NCI-H2171 (cell line): ENCODE results near the gene FAT1.

ENCODE experiments used
- DNase-seq: peaks from one replicate; lab custom pipeline; 2025; lab: John Stamatoyannopoulos, UW

FAT1 gene

DNA sequence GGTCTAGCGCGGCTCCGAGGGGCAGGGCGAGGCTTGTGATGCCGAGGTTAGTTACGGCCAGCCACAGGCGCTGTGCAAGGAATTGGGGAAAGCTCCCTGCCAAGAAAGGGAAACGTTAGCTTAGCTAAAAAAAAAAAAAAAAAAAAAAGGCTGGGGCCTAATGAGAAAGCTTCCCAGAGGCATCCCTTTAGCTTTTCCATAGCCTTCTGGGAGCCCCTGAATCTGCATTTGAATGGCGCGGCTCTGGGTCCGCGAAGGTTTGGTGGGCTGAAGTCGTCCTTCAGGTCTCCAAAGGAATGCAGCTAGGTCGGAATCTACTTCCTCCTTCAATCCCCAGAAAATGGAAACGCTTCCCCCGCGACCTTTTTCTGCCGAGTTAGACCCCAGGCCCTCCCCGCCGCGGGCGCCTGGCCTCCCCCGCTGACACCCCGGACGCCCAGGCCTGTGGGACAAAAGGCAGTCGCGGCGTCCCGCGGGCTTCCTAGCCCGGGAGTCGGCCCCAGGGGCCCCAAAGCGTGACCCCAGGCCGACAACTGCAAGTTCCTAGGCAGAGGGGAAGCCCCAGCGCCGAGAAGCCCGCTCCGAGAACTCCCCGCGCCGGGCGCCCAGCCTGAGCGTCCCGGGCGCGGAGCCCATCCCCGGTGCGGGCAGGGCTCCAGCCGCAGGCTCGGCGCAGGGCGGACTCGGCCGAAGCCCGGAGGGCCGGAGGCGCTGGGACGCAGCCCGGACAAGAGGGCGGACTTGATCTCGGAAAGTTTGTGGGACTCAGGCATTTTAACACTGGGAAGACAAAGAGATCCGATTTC lies 605 bp upstream of the FAT1 start:
- no peak for DNase-seq

GRCh38 chr4:186722796-186723291 lies 812 bp downstream of the FAT1 start:
- DNase-seq, result no peak

DNA sequence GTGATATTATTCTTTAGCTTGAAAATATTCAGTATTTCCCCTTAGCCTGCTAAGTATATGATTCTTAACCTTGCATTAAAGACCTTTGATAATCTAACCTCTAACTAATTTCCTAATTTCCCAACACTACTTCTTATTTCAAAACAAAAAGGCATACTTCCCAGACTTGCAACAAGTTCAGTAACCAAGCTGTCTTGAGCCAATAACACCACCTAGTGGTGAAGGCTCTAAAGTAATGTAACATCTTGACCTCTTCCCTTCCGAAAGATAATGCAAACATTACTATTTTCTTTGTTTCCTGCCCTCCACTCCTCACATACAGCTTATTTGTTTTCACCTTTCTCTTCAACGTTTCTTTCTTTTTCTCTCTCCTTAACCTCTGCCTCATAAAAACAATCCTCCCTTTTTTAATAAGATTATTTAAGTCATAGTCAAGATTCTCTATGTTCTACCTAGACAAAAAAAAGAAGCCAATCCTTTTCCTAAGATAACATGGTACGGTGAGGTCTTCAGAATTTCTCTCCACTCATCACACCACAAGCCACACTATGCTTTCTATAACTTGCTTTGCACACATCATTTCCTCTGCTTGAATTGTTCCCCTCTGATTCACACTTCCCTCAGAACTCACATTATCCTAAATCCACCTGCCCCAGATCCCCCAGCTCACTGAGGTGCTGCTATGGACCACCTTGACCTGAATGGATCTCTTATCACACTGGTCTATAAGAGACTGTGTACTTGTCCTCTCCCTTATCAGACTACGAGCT lies 3.5 kb downstream of the FAT1 start:
- DNase-seq, result no peak

GRCh38 chr4:186717556-186717955 lies 6.1 kb downstream of the FAT1 start:
- no peak for DNase-seq

DNA sequence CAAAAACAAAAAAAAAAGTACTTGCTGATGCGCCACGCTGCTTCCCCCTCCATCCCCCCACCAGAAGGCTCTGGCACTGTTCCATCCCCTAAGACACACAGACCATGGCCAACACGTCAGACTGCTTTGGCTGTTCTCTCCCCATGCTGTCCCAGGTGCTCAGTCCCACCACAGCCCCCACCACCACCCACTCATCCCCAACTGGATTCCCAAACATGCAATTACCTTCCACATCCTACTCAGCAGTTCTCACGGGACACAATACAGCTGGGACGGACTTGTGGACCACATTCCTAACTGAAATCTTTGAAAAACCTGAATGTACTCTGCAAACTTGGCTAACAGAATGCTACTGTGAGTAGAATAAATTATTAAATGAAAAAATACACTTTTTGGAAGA lies 8.6 kb downstream of the FAT1 start:
- no peak for DNase-seq

- DNase-seq, result no peak
These were observed 9.5 kb downstream of the FAT1 start for GRCh38 chr4:186714006-186714675.

DNA sequence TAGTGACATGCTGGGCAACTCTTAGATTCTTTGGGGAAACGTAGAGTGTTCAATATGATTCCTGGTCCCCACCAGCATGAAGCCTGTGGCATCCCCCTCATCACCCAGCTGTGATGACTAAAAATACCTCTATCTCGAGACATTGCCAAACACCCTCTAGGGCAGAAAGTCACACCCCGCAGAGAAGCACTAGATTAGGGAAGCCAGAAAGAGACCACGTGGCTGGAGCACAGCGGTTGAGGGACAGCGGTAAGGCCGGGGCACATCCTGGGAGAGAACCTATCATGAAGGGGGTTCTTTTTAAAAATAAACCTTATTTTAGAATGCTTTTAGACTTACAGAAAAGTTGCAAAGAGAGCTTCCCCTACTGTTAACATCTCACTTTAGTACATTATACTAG lies 11.0 kb downstream of the FAT1 start:
- no peak for DNase-seq

DNA sequence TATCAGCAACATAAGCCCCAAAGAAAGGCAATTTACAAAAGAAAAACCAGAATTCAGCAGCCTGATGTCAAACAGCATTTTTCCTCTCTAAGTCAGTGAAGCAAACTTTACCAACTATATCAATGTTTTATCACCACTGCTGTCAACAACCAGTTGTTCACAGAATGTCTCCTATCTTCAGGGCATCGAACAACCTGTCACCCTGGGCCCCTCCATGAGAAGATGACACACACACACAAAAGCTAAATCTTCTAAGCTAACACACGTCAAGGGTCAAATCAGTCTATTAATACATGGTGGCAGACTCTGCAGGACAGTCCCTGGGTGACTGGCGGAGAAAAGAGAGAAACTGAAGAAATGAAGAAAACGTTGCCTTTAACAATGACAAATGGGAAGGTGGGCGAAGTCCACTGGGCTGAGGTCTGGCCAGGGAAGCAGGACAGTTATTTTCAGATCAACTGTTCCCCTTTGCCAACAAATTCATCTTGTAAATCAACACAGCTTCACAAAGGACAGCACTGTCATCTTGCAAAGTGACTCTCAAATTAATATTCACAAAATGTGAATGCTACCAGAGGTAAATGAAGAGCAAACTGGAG lies 13.0 kb downstream of the FAT1 start:
- DNase-seq, result no peak

DNA sequence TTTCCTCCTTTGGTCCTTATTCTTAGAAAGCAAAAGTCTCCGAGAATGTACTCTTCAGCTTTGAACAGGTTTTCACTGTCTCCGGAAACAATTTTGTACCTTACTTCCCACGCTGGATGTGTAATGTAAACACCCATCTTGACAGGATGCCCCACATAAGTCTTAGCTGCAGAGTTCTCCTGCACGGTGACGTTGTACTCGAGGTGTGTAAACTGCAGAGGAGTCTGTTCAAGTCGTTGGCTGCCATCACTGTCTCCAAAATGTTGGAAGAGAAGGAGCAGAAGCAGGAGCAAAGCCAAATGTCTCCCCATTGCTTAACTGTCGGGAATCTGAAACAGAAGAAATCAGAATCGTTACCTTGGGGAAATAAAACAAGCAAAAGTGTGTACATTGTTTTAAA lies 14.1 kb downstream of the FAT1 start:
- no peak for DNase-seq

- no peak for DNase-seq
These were observed 15.1 kb downstream of the FAT1 start for GRCh38 chr4:186708554-186708953.

DNA sequence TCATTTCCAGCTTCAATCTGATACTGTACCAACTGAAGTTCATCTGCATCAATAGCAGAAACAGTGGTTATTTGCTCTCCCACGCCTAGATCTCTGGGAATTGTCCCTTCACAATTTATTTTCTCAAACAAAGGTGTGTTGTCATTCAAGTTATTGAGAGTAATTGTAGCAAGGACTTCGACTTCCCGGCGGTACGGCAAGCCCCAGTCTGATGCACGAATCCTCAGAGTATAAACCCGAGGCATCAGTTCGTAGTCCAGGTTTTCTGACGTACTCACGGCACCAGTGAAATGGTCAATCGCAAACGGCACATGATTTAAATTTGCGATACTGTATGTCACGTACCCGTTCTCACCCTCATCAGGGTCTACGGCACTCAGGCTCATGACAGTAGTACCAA lies 15.7 kb downstream of the FAT1 start:
- no peak for DNase-seq

- DNase-seq, result no peak
These were observed 16.1 kb downstream of the FAT1 start for GRCh38 chr4:186707574-186707973.

- no peak for DNase-seq
These were observed 19.6 kb downstream of the FAT1 start for GRCh38 chr4:186704057-186704456.

DNA sequence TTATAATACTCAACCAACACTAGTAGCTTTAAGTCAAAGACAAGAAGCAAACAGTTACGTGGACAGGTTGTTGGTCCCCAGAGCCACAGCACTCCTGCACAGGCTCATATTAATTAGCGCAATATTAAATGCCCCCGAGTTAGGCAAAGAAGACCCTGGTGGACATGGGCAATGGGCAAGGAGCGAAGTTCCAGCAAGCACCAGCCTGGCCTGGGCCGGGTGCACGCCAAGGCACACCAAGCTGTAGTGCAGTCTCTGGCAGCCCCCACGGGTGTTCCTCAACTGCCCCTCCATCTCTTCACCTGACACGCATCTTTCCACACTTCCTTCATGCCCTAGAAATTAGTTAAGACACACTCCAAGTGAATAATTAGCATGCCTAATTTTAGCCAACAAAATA lies 20.1 kb downstream of the FAT1 start:
- DNase-seq, result no peak

GRCh38 chr4:186702940-186703339 lies 20.7 kb downstream of the FAT1 start:
- DNase-seq, result no peak

DNA sequence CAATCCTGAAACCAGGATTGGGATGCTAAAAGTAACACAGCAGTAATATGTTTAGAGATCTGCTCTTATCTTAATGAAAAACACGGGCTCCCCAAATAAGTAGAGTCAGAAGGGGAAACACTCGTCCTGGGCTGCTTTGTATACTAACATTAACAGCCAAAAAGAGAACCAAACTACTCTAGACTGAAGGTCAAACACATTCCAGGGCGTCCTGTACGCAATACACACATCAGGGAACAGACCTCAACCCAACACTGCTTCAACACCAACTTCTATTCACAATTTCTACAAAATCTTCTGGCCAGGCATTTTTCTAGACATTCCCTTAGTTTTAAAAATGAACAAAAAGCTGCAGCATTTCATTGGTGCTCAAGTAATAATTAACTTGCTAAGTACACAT lies 21.4 kb downstream of the FAT1 start:
- DNase-seq, result no peak

- DNase-seq, result no peak
These were observed 21.9 kb downstream of the FAT1 start for GRCh38 chr4:186701788-186702187.

- DNase-seq, result no peak
These were observed 22.4 kb downstream of the FAT1 start for GRCh38 chr4:186701273-186701672.

DNA sequence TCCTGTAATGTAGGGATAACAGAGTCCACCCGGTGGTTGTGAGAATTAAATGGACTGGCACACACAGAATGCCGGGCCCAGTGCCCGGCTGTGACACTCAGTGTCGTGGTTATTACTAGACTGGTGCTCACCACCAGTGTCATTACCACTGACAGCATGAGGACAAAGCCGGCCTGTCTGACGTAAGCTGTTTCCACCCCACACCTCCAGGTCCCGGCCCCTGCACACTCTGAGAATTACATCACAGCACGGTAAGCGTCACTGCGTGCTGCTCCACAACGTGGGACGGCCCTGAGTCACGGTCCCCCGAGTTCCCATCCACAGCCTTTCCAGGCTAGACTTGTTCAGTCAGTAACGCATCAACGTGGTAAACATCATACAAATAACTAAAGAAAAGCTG lies 22.9 kb downstream of the FAT1 start:
- DNase-seq, result no peak

GRCh38 chr4:186699881-186700397 lies 23.7 kb downstream of the FAT1 start:
- no peak for DNase-seq

DNA sequence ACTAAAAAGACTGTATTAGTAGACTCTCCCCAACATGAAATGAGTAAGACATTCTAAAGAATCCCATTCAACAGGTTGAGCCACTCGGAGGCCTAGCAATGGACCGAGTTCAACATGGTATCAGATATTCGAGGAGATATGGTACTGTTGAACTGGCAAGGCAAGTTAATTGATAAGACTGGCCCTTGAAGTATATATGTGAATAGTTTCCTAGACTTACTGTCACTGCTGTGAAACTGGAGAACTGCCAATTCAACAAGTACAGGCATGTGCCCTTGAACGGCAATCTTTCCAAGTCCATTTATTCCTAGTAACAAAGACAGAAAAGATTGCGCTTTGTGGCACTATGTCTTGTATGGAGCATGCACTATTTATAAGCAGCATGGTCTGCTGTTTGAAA lies 24.4 kb downstream of the FAT1 start:
- no peak for DNase-seq

DNA sequence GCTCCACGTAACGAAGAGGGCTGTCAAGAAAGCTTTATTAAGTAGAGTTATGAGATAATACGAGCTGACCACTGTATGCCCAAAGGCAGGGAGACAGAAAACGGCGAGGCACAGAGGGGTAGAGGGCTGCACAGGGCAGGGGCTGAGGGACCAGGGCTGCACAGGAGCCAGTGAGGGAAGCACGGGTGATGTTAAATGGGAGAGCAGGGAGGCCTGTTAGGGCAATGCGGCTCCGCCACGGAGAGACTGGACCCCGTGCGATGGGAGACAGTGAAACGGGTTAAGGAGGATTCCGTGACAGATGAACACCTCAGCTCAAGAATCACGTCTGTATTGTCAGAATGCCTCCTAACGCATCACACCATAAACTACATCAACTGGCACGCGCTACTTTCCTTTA lies 25.1 kb downstream of the FAT1 start:
- no peak for DNase-seq
